Measurements from ENCODE around the gene MEIS2. TPM values are rescaled to one million over a fixed set of nuclear protein-coding genes. Genes with fewer than 3 reads are reported as not detected.
A peak's percentile ranks its signal among the peaks of the same experiment; 100 is the strongest.

The MEIS2 gene
- total RNA-seq, 1 experiment from 2014 or later: 17.5 TPM

DNA sequence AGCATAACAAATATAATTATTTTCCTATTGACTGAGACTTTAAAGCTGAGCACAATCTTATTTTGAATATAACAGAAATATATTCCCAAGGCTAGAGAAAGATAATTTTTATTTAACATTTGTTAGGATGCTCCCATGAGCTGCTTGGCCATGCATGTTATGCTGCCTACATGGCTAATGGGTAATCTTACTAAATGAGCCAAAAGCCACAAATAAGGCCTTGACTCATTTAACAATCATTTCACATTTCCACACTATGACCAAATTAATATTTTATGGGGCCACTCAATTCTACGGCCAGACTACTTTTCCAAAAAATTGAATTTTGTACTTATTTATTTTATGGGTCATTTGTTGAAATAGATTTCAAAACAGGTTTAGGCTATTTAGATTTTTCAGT is 141.7 kb downstream of the MEIS2 start:
- ATAC-seq (no peak), DNase-seq (no peak)
- intact Hi-C loops (cut with micrococcal nuclease): no loop called here
- Histone ChIP-seq H3K79me2 (ENCODE audit: low read length) (no peaks in the 10 kb centered on the region), H4K20me1 (ENCODE audit: low read length) (no peaks in the 10 kb centered on the region), H3K27me3 (ENCODE audit: low read length) (no peaks in the 10 kb centered on the region), H3K4me2 (ENCODE audit: low read length) (no peak overlapping the region), H3F3A (ENCODE audit: low read length, unreplicated experiment) (no peaks in the 10 kb centered on the region), H3K36me3 (ENCODE audit: low read depth, low read length) (no peaks in the 10 kb centered on the region), H2AFZ (ENCODE audit: low read length) (no peak overlapping the region), H3K9me2 (replicated peaks; ENCODE audit: low read length) (no peaks in the 10 kb centered on the region), H3K9me3 (ENCODE audit: low read length) (no peaks in the 10 kb centered on the region), H3K27ac (ENCODE audit: low read length) (no peak overlapping the region), H3K4me3 (ENCODE audit: low read length) (no peak overlapping the region), H3K9ac (ENCODE audit: low read length) (no peak overlapping the region), H3K4me1 (ENCODE audit: insufficient read depth, low read length) (no peaks in the 10 kb centered on the region)
- no TSS peak for BruUV-seq (replicated peaks)
- POLR2A ChIA-PET (ENCODE audit: unreplicated experiment): no interaction called here
- CTCF ChIA-PET: no interaction called here
- TF ChIP-seq, protein P1, sequence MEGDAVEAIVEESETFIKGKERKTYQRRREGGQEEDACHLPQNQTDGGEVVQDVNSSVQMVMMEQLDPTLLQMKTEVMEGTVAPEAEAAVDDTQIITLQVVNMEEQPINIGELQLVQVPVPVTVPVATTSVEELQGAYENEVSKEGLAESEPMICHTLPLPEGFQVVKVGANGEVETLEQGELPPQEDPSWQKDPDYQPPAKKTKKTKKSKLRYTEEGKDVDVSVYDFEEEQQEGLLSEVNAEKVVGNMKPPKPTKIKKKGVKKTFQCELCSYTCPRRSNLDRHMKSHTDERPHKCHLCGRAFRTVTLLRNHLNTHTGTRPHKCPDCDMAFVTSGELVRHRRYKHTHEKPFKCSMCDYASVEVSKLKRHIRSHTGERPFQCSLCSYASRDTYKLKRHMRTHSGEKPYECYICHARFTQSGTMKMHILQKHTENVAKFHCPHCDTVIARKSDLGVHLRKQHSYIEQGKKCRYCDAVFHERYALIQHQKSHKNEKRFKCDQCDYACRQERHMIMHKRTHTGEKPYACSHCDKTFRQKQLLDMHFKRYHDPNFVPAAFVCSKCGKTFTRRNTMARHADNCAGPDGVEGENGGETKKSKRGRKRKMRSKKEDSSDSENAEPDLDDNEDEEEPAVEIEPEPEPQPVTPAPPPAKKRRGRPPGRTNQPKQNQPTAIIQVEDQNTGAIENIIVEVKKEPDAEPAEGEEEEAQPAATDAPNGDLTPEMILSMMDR (conservative IDR thresholded peaks at IDR 0.05; ENCODE audit: low read depth, low read length): no peak
- no peak for TF ChIP-seq EZH2 (IDR thresholded peaks at IDR 0.05; ENCODE audit: low read length, unreplicated experiment)
- TF ChIP-seq EZH2phosphoT487 (IDR thresholded peaks at IDR 0.05; ENCODE audit: borderline replicate concordance, low read length): no peak

DNA sequence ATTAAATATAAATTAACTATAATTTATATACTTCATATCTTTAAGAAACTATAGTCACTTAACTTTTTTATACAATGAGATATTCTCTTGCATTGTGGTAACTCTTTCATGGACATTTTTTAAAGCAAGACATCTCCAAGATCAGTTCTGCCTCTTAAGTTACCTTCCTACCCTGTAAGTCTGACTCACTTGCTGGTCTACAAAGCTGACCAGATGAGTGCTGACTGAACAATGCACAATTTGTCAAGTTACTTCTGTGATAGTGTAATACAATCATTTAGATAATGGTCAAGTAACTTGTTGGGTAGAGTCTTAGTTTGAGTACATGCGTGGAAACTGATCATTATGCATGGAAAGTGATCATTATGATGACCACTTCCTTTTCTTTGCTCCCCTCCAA is 145.9 kb downstream of the MEIS2 start:
- H3K9me3 ChIP-seq (ENCODE audit: low read length): no peaks in the 10 kb centered on the region
- POLR2A ChIA-PET (ENCODE audit: unreplicated experiment): no interaction called here
- no peak overlapping the region for H2AFZ ChIP-seq (ENCODE audit: low read length)
- ATAC-seq: no peak
- no peaks in the 10 kb centered on the region for H4K20me1 ChIP-seq (ENCODE audit: low read length)
- peak; percentile 17 for DNase-seq
- no peak overlapping the region for H3K4me3 ChIP-seq (ENCODE audit: low read length)
- no peak overlapping the region for H3K9ac ChIP-seq (ENCODE audit: low read length)
- H3K27me3 ChIP-seq (ENCODE audit: low read length): no peaks in the 10 kb centered on the region
- no peak overlapping the region for H3K27ac ChIP-seq (ENCODE audit: low read length)
- H3K4me2 ChIP-seq (ENCODE audit: low read length): no peak overlapping the region
- intact Hi-C loops (cut with micrococcal nuclease): no loop called here
- no peaks in the 10 kb centered on the region for H3K9me2 ChIP-seq (replicated peaks; ENCODE audit: low read length)
- H3F3A ChIP-seq (ENCODE audit: low read length, unreplicated experiment): no peaks in the 10 kb centered on the region
- no peaks in the 10 kb centered on the region for H3K36me3 ChIP-seq (ENCODE audit: low read depth, low read length)
- no peaks in the 10 kb centered on the region for H3K79me2 ChIP-seq (ENCODE audit: low read length)
- CTCF ChIA-PET: no interaction called here
- no peaks in the 10 kb centered on the region; the same call in 1 of the 2 replicates for H3K4me1 ChIP-seq (ENCODE audit: insufficient read depth, low read length)
- TF ChIP-seq, protein P1 (conservative IDR thresholded peaks at IDR 0.05; ENCODE audit: low read depth, low read length): no peak
- no peak for TF ChIP-seq EZH2 (IDR thresholded peaks at IDR 0.05; ENCODE audit: low read length, unreplicated experiment)
- no peak for TF ChIP-seq EZH2phosphoT487 (IDR thresholded peaks at IDR 0.05; ENCODE audit: borderline replicate concordance, low read length)
- no TSS peak for BruUV-seq (replicated peaks)

DNA sequence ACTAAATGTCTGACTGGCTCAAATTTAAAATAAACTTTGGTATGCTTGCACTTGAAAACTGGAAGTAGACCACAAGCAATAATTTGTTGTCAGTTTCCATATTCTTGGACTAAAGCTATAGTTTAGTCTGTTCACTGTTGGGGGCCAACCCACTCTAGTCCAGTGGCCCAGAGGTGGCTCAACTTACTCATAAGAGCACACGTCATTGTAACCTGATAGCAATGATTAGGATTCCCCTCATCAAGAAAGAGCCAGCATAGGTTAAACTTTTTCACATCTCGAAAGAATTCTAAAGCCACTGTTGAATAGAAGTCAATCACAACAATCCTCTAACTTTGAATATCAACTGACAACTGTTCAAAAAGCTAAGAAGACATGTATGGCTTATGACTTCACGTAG is 147.0 kb downstream of the MEIS2 start:
- Histone ChIP-seq H3K9ac (ENCODE audit: low read length) (no peak overlapping the region), H3K9me2 (replicated peaks; ENCODE audit: low read length) (no peaks in the 10 kb centered on the region), H3K4me3 (ENCODE audit: low read length) (no peak overlapping the region), H3K27me3 (ENCODE audit: low read length) (no peaks in the 10 kb centered on the region), H4K20me1 (ENCODE audit: low read length) (no peaks in the 10 kb centered on the region), H3K9me3 (ENCODE audit: low read length) (no peaks in the 10 kb centered on the region), H3K27ac (ENCODE audit: low read length) (no peak overlapping the region), H2AFZ (ENCODE audit: low read length) (no peak overlapping the region), H3F3A (ENCODE audit: low read length, unreplicated experiment) (no peaks in the 10 kb centered on the region), H3K79me2 (ENCODE audit: low read length) (no peaks in the 10 kb centered on the region), H3K4me2 (ENCODE audit: low read length) (no peak overlapping the region), H3K36me3 (ENCODE audit: low read depth, low read length) (no peaks in the 10 kb centered on the region), H3K4me1 (ENCODE audit: insufficient read depth, low read length) (no peaks in the 10 kb centered on the region; the same call in 1 of the 2 replicates)
- DNase-seq: no peak
- intact Hi-C loops (cut with micrococcal nuclease): no loop called here
- TF ChIP-seq, protein P1 (conservative IDR thresholded peaks at IDR 0.05; ENCODE audit: low read depth, low read length): no peak
- no peak for TF ChIP-seq EZH2phosphoT487 (IDR thresholded peaks at IDR 0.05; ENCODE audit: borderline replicate concordance, low read length)
- no peak for TF ChIP-seq EZH2 (IDR thresholded peaks at IDR 0.05; ENCODE audit: low read length, unreplicated experiment)
- no TSS peak for BruUV-seq (replicated peaks)
- CTCF ChIA-PET: no interaction called here
- POLR2A ChIA-PET (ENCODE audit: unreplicated experiment): no interaction called here
- no peak for ATAC-seq
